AG09309 (cell line): ENCODE measurements around the gene PLXNC1.

Source experiments
- DNase-seq: peaks from one replicate; pipeline ENCODE4 v3.0.0-alpha.2; 2010; ENCODE audit warnings: low read depth
- H3K4me3 ChIP-seq: 2 replicates; pipeline ENCODE4 v1.5.1; 2011; ENCODE audit warnings: mild to moderate bottlenecking, low read depth, low read length, moderate library complexity; ENCODE audit not compliant: control insufficient read depth
- CTCF ChIP-seq: IDR thresholded peaks from 2 replicates; pipeline ENCODE4 v1.5.1; 2011; ENCODE audit warnings: mild to moderate bottlenecking, low read depth, low read length, inconsistent platforms; ENCODE audit not compliant: insufficient read depth, control insufficient read depth; ENCODE audit errors: missing control alignments

PLXNC1 gene

GRCh38 chr12:94273272-94273671, 124.9 kb downstream of the PLXNC1 start:
- no peak for TF ChIP-seq CTCF
- H3K4me3 ChIP-seq, result no peak overlapping the region
- DNase-seq, result no peak

GRCh38 chr12:94276725-94277124, 128.3 kb downstream of the PLXNC1 start:
- no peak for TF ChIP-seq CTCF
- no peak overlapping the region for H3K4me3 ChIP-seq
- DNase-seq, result no peak

GRCh38 chr12:94277426-94278000, 129.1 kb downstream of the PLXNC1 start:
- TF ChIP-seq CTCF, result no peak
- no peak for DNase-seq
- no peak overlapping the region for H3K4me3 ChIP-seq

- no peak overlapping the region for H3K4me3 ChIP-seq
- no peak for TF ChIP-seq CTCF
- DNase-seq, result no peak
Measured at GRCh38 chr12:94280063-94280462, 131.7 kb downstream of the PLXNC1 start.

- no peak overlapping the region for H3K4me3 ChIP-seq
- no peak for DNase-seq
- TF ChIP-seq CTCF, result no peak
Measured at GRCh38 chr12:94282675-94283074, 134.3 kb downstream of the PLXNC1 start.

GRCh38 chr12:94284046-94284445, 135.7 kb downstream of the PLXNC1 start:
- no peak for DNase-seq
- TF ChIP-seq CTCF, result no peak
- H3K4me3 ChIP-seq, result no peak overlapping the region

GRCh38 chr12:94284859-94285258, 136.5 kb downstream of the PLXNC1 start:
- no peak overlapping the region for H3K4me3 ChIP-seq
- no peak for DNase-seq
- no peak for TF ChIP-seq CTCF
